AG08396 (cell line): ENCODE measurements around the gene SPATA21.

Experiments used
- DNase-seq: peaks from one replicate; pipeline ENCODE4 v3.0.0; 2012; ENCODE audit warnings: low spot score, mixed read lengths

The SPATA21 gene

GRCh38 chr1:16420424-16421118, 16.7 kb downstream of the SPATA21 start:
- no peak for DNase-seq

DNA sequence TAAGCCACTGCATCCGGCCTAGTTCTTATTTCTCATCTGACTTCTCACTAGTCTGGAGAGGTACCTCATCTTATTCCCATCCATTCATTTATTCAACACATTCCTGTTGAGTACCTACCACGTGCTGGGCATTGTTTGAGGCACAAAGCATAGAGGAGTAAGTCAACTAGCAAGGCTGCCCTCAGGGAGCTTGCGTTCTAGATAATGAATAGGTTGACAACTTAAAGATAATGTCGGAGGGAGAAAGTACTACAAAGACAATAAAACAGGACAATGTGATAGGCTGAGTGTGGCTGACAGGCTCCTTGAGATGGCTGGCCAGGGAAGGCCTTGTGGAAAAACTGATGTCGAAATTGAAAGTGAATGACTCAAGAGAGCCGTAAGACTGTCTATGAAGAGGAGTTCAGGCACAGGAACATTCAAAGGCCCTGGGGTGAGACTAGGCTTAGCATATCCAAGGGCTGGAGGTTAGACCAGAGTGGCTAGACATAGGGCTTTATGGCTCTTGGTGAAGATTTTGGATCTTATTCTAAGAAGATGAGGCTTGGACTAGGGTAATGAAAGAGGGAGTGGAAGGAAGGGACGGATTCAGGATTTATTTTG, 18.3 kb downstream of the SPATA21 start:
- no peak for DNase-seq

DNA sequence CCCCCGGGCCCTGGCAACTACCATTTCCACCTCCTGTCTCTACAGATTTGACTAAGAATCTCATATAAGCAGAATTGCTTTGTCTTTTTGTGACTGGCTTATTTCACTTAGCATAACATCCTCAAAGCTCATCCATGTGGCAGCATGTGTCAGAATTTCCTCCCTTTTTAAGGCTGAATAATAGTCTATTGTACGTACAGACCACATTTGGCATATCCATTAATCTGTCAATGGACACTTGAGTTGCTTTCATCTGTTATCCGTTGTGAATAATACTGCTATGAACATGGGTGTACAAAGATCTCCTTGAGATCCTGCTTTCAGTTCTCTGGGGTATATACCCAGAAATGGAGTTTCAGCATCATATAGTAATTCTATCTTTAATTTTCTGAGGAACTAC, 24.0 kb downstream of the SPATA21 start:
- no peak for DNase-seq

DNA sequence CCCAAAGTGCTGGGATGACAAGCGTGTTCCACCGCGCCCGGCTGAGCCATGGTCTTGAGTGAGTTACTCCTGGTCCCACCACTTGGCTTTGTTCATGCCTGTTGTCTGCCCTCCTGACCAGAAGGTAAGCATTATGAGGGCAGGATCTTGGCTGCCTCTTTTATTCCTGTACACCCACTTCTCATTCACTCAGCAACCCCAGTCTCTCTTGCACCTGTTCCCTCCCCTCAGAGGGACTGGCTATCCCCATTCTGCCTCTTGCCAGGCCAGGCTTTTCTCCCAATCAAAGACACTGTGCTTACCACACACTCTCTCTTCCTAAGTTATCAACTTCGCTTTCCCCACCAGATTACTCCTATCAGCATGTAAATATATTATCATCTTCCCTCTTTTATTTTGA, 26.4 kb downstream of the SPATA21 start:
- no peak for DNase-seq

DNA sequence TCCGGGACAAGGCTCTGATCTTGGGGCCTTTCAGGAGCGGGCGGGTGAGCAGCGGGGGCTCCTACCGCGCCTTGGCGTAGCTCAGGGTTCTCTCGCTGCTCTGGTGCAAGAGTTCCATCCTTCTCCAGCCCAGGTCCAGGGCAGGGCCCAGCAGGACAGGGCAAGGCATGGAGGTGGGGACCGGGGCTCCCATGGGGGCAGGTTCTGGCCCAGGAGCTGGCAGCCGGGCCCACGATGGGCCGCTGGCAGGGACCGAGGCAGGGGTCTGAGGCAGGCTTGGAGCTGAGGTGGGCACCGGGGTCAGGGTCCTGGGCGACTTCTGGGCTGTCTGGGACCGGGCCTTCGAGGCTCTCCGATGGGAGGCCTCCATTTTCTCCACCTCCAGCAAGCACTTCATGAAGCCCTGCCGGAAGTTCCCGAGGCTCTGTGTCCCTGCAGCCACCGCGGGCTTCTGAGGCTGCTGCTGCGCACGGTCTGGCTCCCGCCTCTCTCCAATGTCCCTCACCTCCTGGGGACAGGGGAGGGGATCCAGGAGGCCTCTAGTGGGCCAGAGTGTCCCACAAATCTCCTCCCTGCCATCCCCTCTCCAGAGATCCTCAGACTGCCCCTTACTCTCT, 27.6 kb downstream of the SPATA21 start:
- DNase-seq = no peak

DNA sequence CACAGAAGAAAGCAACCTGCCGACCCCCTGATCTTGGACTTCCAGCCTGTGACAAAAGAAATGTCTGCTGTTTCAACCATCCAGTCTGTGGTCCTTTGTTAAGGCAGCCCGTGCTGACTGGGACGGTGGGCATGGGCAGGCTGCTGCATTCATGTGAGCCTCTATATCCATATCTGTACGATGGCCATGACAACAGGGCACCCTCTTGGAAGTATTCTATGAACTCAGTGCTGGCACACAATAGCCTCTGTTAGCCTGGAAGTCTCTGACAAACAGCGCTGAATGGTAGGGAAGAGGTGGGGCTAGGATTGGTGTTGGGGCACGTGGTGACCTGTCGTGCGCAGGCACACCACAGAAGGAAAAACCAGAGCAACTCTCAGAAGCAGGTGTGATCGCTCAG, 30.4 kb downstream of the SPATA21 start:
- no peak for DNase-seq

DNA sequence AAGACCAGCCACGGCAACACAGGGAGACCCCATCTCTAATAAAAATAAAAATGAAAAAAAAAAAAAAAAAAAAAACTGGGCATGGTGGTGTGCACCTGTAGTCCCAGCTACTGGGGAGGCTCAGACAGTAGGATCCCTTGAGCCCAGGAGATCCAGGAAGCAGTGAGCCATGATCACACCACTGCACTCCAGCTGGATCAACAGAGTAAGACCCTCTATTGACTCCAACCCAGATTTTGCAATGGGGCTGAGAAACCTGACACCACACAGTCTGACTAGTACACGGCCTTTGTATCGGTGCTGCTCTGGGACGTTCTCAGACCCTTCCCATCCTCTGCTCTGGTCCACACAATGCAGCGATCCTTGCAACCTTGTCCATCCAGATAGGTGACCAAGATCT, 31.8 kb downstream of the SPATA21 start:
- no peak for DNase-seq

DNA sequence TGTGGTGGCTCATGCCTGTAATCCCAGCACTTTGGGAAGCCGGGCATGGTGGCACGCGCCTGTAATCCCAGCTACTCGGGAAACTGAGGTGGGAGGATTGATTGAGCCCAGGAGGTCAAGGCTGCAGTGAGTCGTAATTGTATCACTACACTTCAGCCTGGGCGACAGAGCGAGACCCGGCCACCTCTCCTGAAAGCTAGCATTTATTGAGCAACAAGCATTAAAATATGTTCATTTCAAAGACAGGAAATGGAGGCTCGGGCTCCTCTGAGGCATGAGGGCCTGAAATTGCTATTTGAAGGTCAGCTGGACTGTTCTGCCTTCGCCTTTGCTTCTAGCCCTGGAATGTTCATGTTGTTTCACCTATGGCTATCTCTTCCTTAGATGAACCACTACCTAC, 34.5 kb downstream of the SPATA21 start:
- DNase-seq = no peak

GRCh38 chr1:16398371-16398953, 38.8 kb downstream of the SPATA21 start:
- DNase-seq = no peak

DNA sequence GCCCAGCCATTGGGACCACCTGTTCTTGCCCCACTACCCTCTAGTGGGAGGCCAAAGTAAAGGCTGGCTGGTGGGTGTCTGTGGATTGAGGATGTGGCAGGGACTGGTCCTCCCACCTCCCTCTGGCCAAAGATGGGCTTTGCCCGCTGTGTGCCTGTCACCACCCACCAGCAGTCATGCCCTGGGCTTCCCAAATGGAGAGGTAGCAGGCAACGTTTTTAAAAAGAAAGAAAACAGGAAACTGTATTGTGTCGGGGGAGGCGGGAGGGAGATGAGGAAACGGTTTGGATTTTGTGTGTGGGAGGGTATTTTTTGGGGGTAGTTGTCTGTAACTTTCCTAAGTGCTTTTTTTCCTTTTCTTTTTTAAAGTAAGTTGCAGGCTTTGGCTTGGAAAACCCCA, 40.1 kb downstream of the SPATA21 start:
- no peak for DNase-seq

- peak; percentile 77 for DNase-seq
Measured at GRCh38 chr1:16396591-16396990, 40.6 kb downstream of the SPATA21 start.

DNA sequence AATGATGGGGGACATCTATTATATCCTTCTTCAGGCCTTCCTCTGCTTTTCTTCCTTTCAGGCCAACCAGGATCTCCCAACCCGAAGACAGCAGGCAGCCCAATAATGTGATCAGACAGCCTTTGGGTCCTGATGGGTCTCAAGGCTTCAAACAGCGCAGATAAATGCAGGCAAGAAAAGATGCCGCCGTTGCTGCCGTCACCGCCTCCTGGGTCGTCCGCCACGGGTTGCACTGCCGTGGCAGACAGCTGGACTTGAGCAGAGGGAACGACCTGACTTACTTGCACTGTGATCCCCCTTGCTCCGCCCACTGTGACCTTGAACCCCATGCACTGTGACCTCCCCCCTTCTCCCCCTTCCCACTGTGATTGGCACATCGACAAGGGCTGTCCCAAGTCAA, 42.2 kb downstream of the SPATA21 start:
- no peak for DNase-seq

- DNase-seq = no peak
Measured at GRCh38 chr1:16393570-16394521, 43.4 kb downstream of the SPATA21 start.

- peak; percentile 53 for DNase-seq
Measured at GRCh38 chr1:16392740-16393569, 44.3 kb downstream of the SPATA21 start.

DNA sequence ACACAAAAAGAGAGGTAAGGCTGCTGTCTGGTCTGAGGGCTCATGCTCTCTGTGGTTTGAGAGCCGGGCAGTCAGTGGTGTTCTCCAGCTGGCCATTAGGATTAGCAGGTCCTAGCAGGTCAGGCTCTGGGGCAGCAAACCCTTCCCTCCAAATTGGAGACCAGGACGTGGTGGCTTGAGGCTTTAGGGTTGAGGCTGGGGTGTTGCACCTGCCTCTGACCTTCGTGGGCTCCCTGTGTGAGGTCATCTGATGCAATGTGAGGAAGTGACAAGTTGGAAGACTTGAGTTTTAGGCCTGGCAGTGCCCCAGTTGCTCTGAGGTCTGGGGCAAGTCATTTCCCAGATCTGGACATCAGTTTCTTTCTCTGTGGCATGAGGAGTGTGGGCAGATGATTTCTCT, 45.8 kb downstream of the SPATA21 start:
- DNase-seq = no peak

DNA sequence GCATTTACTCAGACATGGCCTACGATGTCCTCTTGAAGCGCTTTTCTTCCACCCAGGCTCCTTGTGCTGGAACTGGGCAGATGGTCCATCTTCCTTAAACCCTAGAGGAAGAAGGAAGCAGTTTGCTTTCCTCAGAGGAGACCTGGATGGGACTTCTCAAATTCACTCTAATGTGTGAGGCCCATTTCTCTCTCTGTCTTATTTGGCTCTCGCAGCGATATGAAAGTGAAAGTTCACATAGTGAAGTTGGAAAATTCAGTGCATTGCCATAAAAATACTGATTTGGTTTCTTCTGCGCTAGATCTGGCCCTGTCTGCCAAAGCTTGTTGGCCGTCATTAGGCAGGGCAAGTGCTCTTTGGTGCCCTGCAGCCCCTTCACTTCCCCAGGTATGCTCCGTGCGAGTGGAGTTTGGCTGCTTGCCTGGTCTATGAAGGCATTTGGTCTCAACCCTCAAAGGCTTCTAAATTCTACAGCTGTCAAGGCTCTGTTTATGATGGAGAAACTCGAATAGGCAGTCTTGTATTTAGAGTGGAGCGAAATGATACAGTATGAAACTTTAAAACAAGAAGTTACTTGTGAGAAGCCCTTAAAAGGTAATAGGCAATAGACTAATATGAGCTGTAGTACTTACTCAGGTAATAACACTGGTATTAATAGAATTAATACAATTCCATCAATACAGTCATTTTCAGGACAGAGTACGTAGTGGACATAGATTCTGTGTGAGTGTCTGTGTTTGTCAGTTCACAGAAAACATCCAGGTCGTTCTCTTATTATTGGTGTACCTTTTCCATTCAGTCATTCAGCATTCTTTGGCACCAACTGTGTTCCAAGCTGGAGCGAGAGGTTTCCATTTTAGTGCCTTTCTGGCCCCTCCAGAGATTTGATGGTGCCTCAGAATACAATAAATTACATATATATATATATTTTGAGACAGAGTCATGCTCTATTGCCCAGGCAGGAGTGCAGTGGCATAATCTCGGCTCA, 49.7 kb downstream of the SPATA21 start:
- no peak for DNase-seq

DNA sequence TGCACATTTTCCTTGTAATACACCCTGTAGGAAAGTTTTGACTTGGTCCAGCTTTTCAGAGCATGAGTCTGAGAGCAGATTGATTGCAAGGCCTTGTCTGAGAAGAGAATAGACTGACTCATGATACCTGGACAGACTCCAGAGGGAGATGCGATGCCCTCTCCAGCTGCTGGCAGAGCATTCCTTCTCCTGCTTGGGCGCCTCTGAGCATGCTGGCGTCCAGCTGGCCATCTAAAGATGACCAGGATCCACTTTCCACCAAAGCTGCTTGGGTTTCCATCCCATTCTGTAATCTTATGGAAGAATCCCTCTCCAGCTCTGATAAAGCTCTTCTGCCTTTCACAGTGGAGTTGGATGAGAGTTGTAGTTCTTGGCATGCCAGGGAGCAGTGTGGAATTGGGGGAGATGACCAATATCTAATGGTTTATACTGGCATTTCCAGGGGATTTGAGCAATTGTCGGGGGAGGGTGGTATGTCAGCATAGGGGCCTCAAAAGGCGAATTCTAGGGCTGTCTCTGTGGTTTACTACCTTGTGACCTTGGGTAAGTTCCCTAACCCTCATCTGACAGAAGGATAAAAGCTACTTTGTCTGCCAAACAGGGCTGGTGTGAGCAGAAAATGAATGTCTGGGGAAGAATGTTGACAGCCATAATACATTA, 50.6 kb downstream of the SPATA21 start:
- peak; percentile 70 for DNase-seq

DNA sequence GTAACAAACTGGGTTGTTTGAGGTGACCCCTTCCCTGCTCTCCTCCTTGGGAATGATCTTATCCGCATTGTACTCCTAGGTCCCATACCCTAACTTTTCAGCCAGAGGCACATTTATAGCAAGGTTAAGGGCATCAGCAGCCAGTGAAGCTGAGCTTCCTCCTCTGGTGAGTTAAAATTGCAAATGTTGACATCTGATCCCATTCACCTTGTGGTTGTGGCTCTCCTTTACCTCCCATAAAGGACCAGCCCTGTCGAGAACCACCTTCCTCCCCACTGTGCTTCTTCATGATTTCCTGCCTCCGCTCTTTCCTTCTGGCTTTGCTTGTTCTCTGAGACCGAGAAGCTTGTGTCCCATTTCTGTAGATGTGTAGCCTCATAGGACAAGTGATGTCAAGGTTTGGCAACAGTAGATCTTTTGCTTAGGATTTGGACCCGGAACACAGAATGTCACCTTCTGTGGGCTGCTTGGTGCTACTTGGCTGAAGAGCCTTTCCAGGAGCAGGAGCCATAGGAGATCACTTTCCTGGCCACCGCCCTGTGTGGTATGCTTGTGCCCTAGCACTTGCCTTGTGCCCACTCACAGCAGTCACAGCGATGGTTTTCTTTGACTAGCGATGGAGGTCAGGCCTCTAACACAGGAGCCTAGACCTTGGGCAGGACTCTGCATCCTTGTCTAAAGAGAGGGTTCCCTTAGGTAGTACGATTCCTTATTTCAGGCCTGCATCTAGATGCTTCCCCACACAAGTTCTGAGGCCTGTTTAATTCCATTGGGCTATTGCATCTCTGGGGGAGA, 51.4 kb downstream of the SPATA21 start:
- no peak for DNase-seq

GRCh38 chr1:16383888-16384287, 53.3 kb downstream of the SPATA21 start:
- no peak for DNase-seq
